IMR-90 (cell line): ENCODE measurements around the gene QKI.

Experiments used
- BHLHE40 ChIP-seq: fragments of 150-350 bp; IDR thresholded peaks from 2 replicates; pipeline ENCODE4 v1.6.1; 2016; ENCODE audit warnings: mild to moderate bottlenecking, low read depth, low read length
- CHD1 ChIP-seq: IDR thresholded peaks from 2 replicates; pipeline ENCODE4 v1.6.1; 2012; ENCODE audit warnings: low read depth, low read length, improper control_type of control experiment
- FOS ChIP-seq: fragments of 150-350 bp; IDR thresholded peaks from 2 replicates; pipeline ENCODE4 v1.6.1; 2016; ENCODE audit warnings: low read depth, low read length
- MXI1 ChIP-seq: IDR thresholded peaks from 2 replicates; pipeline ENCODE4 v1.6.1; 2012; ENCODE audit warnings: low read depth, mild to moderate bottlenecking, low read length, moderate library complexity, borderline replicate concordance
- NFE2L2 ChIP-seq: fragments of 150-350 bp; IDR thresholded peaks from 2 replicates; pipeline ENCODE4 v1.6.1; 2016; ENCODE audit warnings: low read depth, mild to moderate bottlenecking, low read length
- POLR2A ChIP-seq: IDR thresholded peaks from 2 replicates; pipeline ENCODE4 v1.6.1; 2012; ENCODE audit warnings: mild to moderate bottlenecking, low read depth, low read length
- RAD21 ChIP-seq: IDR thresholded peaks from 2 replicates; pipeline ENCODE4 v1.6.1; 2012; ENCODE audit warnings: low read length, improper control_type of control experiment
- RCOR1 ChIP-seq: IDR thresholded peaks from 2 replicates; pipeline ENCODE4 v1.6.1; 2012; ENCODE audit warnings: mild to moderate bottlenecking, low read length, improper control_type of control experiment; ENCODE audit not compliant: insufficient replicate concordance
- RFX5 ChIP-seq: IDR thresholded peaks from 2 replicates; pipeline ENCODE4 v1.8.0; 2012; ENCODE audit warnings: low read depth, mild to moderate bottlenecking, low read length, moderate library complexity
- SMC3 ChIP-seq: fragments of 150-350 bp; IDR thresholded peaks from 2 replicates; pipeline ENCODE4 v1.6.1; 2016; ENCODE audit warnings: low read depth, mild to moderate bottlenecking, antibody characterized with exemption, low read length, moderate library complexity
- TF ChIP-seq, protein P1 (sequence below): conservative IDR thresholded peaks from 2 replicates; pipeline ENCODE4 v1.5.1; 2012; ENCODE audit warnings: mild to moderate bottlenecking, low read depth, low read length, improper control_type of control experiment
- TF ChIP-seq, protein P2 (sequence below): fragments of 150-350 bp; IDR thresholded peaks from 2 replicates; pipeline ENCODE4 v1.6.1; 2017; ENCODE audit warnings: mild to moderate bottlenecking, antibody characterized with exemption, low read length, low read depth

GRCh38 chr6:163460307-163460782 lies 45.8 kb downstream of the QKI start:
- TF ChIP-seq POLR2A = no peak
- TF ChIP-seq, protein P1, sequence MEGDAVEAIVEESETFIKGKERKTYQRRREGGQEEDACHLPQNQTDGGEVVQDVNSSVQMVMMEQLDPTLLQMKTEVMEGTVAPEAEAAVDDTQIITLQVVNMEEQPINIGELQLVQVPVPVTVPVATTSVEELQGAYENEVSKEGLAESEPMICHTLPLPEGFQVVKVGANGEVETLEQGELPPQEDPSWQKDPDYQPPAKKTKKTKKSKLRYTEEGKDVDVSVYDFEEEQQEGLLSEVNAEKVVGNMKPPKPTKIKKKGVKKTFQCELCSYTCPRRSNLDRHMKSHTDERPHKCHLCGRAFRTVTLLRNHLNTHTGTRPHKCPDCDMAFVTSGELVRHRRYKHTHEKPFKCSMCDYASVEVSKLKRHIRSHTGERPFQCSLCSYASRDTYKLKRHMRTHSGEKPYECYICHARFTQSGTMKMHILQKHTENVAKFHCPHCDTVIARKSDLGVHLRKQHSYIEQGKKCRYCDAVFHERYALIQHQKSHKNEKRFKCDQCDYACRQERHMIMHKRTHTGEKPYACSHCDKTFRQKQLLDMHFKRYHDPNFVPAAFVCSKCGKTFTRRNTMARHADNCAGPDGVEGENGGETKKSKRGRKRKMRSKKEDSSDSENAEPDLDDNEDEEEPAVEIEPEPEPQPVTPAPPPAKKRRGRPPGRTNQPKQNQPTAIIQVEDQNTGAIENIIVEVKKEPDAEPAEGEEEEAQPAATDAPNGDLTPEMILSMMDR = no peak
- no peak for TF ChIP-seq SMC3
- TF ChIP-seq FOS = no peak
- TF ChIP-seq, protein P2, sequence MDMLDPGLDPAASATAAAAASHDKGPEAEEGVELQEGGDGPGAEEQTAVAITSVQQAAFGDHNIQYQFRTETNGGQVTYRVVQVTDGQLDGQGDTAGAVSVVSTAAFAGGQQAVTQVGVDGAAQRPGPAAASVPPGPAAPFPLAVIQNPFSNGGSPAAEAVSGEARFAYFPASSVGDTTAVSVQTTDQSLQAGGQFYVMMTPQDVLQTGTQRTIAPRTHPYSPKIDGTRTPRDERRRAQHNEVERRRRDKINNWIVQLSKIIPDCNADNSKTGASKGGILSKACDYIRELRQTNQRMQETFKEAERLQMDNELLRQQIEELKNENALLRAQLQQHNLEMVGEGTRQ = no peak
- no peak for TF ChIP-seq RFX5
- TF ChIP-seq MXI1 = no peak
- no peak for TF ChIP-seq RAD21
- TF ChIP-seq BHLHE40 = no peak
- no peak for TF ChIP-seq NFE2L2
- no peak for TF ChIP-seq CHD1
- TF ChIP-seq RCOR1 = no peak
